GM12892 (cell line): ENCODE results near the gene SEL1L3.

Source experiments
- POLR2A ChIP-seq: IDR thresholded peaks from 2 replicates; pipeline ENCODE4 v1.6.1; 2011; ENCODE audit warnings: low read depth, low read length, control low read depth
- POLR2AphosphoS5 ChIP-seq: IDR thresholded peaks from 2 replicates; pipeline ENCODE4 v1.6.1; 2011; ENCODE audit warnings: low read depth, low read length, control low read depth

DNA sequence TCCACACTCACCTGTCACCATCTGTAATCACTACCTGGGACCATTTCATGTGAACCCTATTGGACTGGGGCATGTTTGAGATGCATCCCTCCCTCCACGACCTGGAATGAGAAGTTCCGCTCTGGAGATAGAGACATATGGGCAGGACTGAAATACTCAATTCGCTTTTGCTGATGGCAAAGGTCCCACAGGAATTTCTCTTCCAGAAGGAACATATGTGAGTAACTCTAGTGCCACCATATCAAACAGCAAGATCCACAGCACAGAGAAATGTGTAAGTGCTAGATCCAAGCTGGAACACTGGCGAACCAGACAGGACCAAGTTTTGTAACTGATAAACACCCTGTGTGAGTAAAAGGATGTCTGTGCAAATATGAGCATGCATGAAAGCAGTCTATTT lies 43.9 kb downstream of the SEL1L3 start:
- TF ChIP-seq POLR2A (no peak), POLR2AphosphoS5 (no peak)
